HG03520 (cell line): ENCODE results near the gene EP400.

Source experiments
- ATAC-seq: cut with Tn5 transposase; IDR thresholded peaks from one replicate; pipeline ENCODE4 v1.9.1; 2021; ENCODE audit warnings: mild to moderate bottlenecking, moderate library complexity; ENCODE audit not compliant: unreplicated experiment

Gene EP400

GRCh38 chr12:132014915-132015280 is 65.2 kb downstream of the EP400 start:
- ATAC-seq, result no peak

GRCh38 chr12:132015686-132016430 is 66.1 kb downstream of the EP400 start:
- no peak for ATAC-seq

GRCh38 chr12:132018193-132018916 is 68.6 kb downstream of the EP400 start:
- ATAC-seq, result no peak

GRCh38 chr12:132019891-132020290 is 70.1 kb downstream of the EP400 start:
- ATAC-seq, result no peak

- no peak for ATAC-seq
Measured at GRCh38 chr12:132020292-132020691, 70.5 kb downstream of the EP400 start.

- no peak for ATAC-seq
Measured at GRCh38 chr12:132021031-132021871, 71.5 kb downstream of the EP400 start.

GRCh38 chr12:132021965-132022364 is 72.2 kb downstream of the EP400 start:
- no peak for ATAC-seq

GRCh38 chr12:132023658-132024057 is 73.9 kb downstream of the EP400 start:
- ATAC-seq, result no peak

- ATAC-seq, result no peak
Measured at GRCh38 chr12:132024758-132025157, 75.0 kb downstream of the EP400 start.

GRCh38 chr12:132025526-132025925 is 75.8 kb downstream of the EP400 start:
- ATAC-seq, result no peak

- ATAC-seq, result no peak
Measured at GRCh38 chr12:132026061-132026795, 76.5 kb downstream of the EP400 start.

GRCh38 chr12:132026796-132027500 is 77.2 kb downstream of the EP400 start:
- ATAC-seq, result no peak

- ATAC-seq, result no peak
Measured at GRCh38 chr12:132027636-132028035, 77.9 kb downstream of the EP400 start.

GRCh38 chr12:132028111-132028510 is 78.4 kb downstream of the EP400 start:
- ATAC-seq, result no peak

- no peak for ATAC-seq
Measured at GRCh38 chr12:132029503-132030300, 80.0 kb downstream of the EP400 start.

GRCh38 chr12:132030367-132031038 is 80.8 kb downstream of the EP400 start:
- no peak for ATAC-seq

GRCh38 chr12:132033627-132034026 is 83.9 kb downstream of the EP400 start:
- no peak for ATAC-seq

- ATAC-seq, result no peak
Measured at GRCh38 chr12:132036063-132036683, 86.4 kb downstream of the EP400 start.
